Fibroblast of lung (primary cell): ENCODE data around the gene RBM33. TPM values are rescaled to one million over a fixed set of nuclear protein-coding genes. Genes with fewer than 3 reads are reported as not detected.

Source experiments
- DNase-seq, 2 donors: peaks; one replicate each; pipeline versions ENCODE4 v3.0.0 to v3.0.0-alpha.2; 2010; ENCODE audit warnings: low read depth in 2 of 2
- H2AFZ ChIP-seq: 2 replicates; pipeline ENCODE4 v1.5.1; 2012; ENCODE audit warnings: low read length, control low read depth, inconsistent platforms
- H3K27ac ChIP-seq: 2 replicates; pipeline ENCODE4 v1.5.1; 2011; ENCODE audit warnings: low read length, control low read depth; ENCODE audit not compliant: insufficient read depth
- H3K27me3 ChIP-seq: 2 replicates; pipeline ENCODE4 v1.5.1; 2011; ENCODE audit warnings: mild to moderate bottlenecking, low read length; ENCODE audit not compliant: control insufficient read depth, insufficient read depth
- H3K36me3 ChIP-seq: 2 replicates; pipeline ENCODE4 v1.5.1; 2011; ENCODE audit warnings: low read length; ENCODE audit not compliant: control insufficient read depth, insufficient read depth
- H3K4me1 ChIP-seq: 2 replicates; pipeline ENCODE4 v1.5.1; 2011; ENCODE audit warnings: low read length; ENCODE audit not compliant: control insufficient read depth, insufficient read depth; ENCODE audit errors: extremely low read depth
- H3K4me2 ChIP-seq: 2 replicates; pipeline ENCODE4 v1.5.1; 2011; ENCODE audit warnings: low read length, control low read depth; ENCODE audit not compliant: insufficient read depth; ENCODE audit errors: extremely low read depth
- H3K4me3 ChIP-seq, 4 experiments: fragments of 200-600 bp in 1 of 4; sonication (generic) in 1 of 4; replicated peaks in 1 of 4; 2 replicates each; pipeline ENCODE4 v1.5.1; 2011 to 2016; ENCODE audit warnings: low read length in 4 of 4, low read depth in 3 of 4, mild to moderate bottlenecking in 3 of 4, control low read depth in 2 of 4, inconsistent platforms in 1 of 4, mixed read lengths in 1 of 4; ENCODE audit not compliant: insufficient read depth in 1 of 4; ENCODE audit errors: control extremely low read depth in 1 of 4
- H3K79me2 ChIP-seq: 2 replicates; pipeline ENCODE4 v1.5.1; 2012; ENCODE audit warnings: mild to moderate bottlenecking, low read length, inconsistent platforms; ENCODE audit not compliant: control insufficient read depth, insufficient read depth
- H3K9ac ChIP-seq: 2 replicates; pipeline ENCODE4 v1.5.1; 2011; ENCODE audit warnings: mild to moderate bottlenecking, low read length, control low read depth; ENCODE audit not compliant: insufficient read depth
- H3K9me3 ChIP-seq: 2 replicates; pipeline ENCODE4 v1.5.1; 2012; ENCODE audit warnings: low read depth, low read length; ENCODE audit not compliant: control insufficient read depth, insufficient read depth
- H4K20me1 ChIP-seq: 2 replicates; pipeline ENCODE4 v1.5.1; 2011; ENCODE audit warnings: low read length; ENCODE audit not compliant: control insufficient read depth, insufficient read depth; ENCODE audit errors: extremely low read depth
- CTCF ChIP-seq, 2 donors: IDR thresholded peaks in 1 of 2; conservative IDR thresholded peaks in 1 of 2; 1 replicate in 1 of 2; 2 replicates in 1 of 2; pipeline ENCODE4 v1.5.1; 2011 to 2012; ENCODE audit warnings: low read length in 2 of 2, control low read depth in 1 of 2, inconsistent platforms in 1 of 2, low read depth in 1 of 2, mild to moderate bottlenecking in 1 of 2
- EZH2 ChIP-seq: IDR thresholded peaks from 2 replicates; pipeline ENCODE4 v1.5.1; 2012; ENCODE audit warnings: low read length, control low read depth, mild to moderate bottlenecking; ENCODE audit errors: missing control alignments
- polyA plus RNA-seq, 2 donors: library from polyadenylated mRNA; depleted of rRNA in 1 of 2; stranded (reverse) in 1 of 2; unstranded in 1 of 2; fragments of >200 nt; gene quantifications; 2 replicates each; pipeline ENCODE4 v1.2.1, GENCODE V29; 2011 to 2012; ENCODE audit warnings: missing spikeins in 1 of 2
- total RNA-seq: library from RNA; depleted of rRNA; stranded (reverse); fragments of >200 nt; gene quantifications from 2 replicates; pipeline ENCODE4 v1.2.1, GENCODE V29; 2014

Gene RBM33
- total and polyA plus RNA-seq, 2 donors (not counting 1 experiment from before 2014, with no cell fraction given), result 6.9 to 33.2 TPM

- DNase-seq, result peak; percentile 38 to 69
- Histone ChIP-seq H3K9ac (no peak overlapping the region), H3K27me3 (peaks cover 2% of the 10 kb centered on the region), H3K27ac (no peak overlapping the region), H3K36me3 (no peaks in the 10 kb centered on the region), H3K4me1 (no peaks in the 10 kb centered on the region), H3K4me2 (peak overlapping the region; percentile 71), H3K79me2 (no peaks in the 10 kb centered on the region), H2AFZ (peak overlapping the region; percentile 62), H4K20me1 (no peaks in the 10 kb centered on the region), H3K4me3 (peak overlapping the region in 1 of 4 experiments; percentile 4), H3K9me3 (no peaks in the 10 kb centered on the region)
- TF ChIP-seq EZH2 (no peak), CTCF (conservative IDR thresholded peaks at IDR 0.05 in 1 of 2, IDR thresholded peaks at IDR 0.05 in 1 of 2; ENCODE audit: low read depth in 1 of 2, low read length in 2 of 2) (peak; percentile 98 to 99)
Observed at GRCh38 chr7:155598810-155599210, 45.7 kb upstream of the RBM33 start.

GRCh38 chr7:155602156-155602555 is 42.3 kb upstream of the RBM33 start:
- no peak for DNase-seq
- no peaks in the 10 kb centered on the region for H3K36me3 ChIP-seq

GRCh38 chr7:155602750-155603149 is 41.7 kb upstream of the RBM33 start:
- Histone ChIP-seq H3K4me1 (no peaks in the 10 kb centered on the region), H3K79me2 (no peaks in the 10 kb centered on the region), H4K20me1 (no peaks in the 10 kb centered on the region), H3K9ac (no peak overlapping the region), H3K4me2 (no peak overlapping the region), H3K9me3 (no peaks in the 10 kb centered on the region), H3K36me3 (no peaks in the 10 kb centered on the region), H3K27ac (no peak overlapping the region), H2AFZ (no peak overlapping the region), H3K4me3 (no peak overlapping the region), H3K27me3 (peaks cover 2% of the 10 kb centered on the region)
- DNase-seq, result no peak
- TF ChIP-seq EZH2 (no peak), CTCF (conservative IDR thresholded peaks at IDR 0.05 in 1 of 2, IDR thresholded peaks at IDR 0.05 in 1 of 2; ENCODE audit: low read depth in 1 of 2, low read length in 2 of 2) (no peak)

More at GRCh38 chr7:155602156-155602555, 42.3 kb upstream of the RBM33 start:
- Histone ChIP-seq H2AFZ (no peak overlapping the region), H3K9me3 (no peaks in the 10 kb centered on the region), H3K4me2 (no peak overlapping the region), H3K9ac (no peak overlapping the region), H4K20me1 (no peaks in the 10 kb centered on the region), H3K27me3 (peaks cover 2% of the 10 kb centered on the region), H3K27ac (no peak overlapping the region), H3K4me3 (no peak overlapping the region), H3K4me1 (no peaks in the 10 kb centered on the region), H3K79me2 (no peaks in the 10 kb centered on the region)
- no peak for TF ChIP-seq CTCF (conservative IDR thresholded peaks at IDR 0.05 in 1 of 2, IDR thresholded peaks at IDR 0.05 in 1 of 2; ENCODE audit: low read depth in 1 of 2, low read length in 2 of 2)
- no peak for TF ChIP-seq EZH2
